Measurements from ENCODE around the gene EYA2. TPM values are rescaled to one million over a fixed set of nuclear protein-coding genes. Genes with fewer than 3 reads are reported as not detected.

The EYA2 gene
- total RNA-seq, 3 donors from 2014 or later = 5.4 to 19.2 (median 12.5) TPM

DNA sequence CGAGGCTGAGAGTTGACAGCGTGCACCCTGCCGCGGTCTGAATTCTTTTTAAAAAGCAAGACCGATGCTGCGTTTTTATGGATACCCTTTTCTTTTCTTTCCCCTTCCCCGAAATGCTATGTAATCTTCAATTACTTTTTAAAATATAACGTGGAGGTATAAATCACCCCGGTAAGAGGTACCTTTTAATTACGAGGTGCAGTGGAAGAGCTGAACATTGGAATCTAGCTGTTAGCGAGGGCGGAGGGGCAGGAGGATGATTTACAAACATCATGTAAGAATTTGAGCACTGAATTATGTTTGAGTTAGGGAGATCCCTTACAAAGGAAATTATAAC, 1.2 kb downstream of the EYA2 start:
- peak overlapping the region; percentile 83 to 86 for H3K27ac ChIP-seq
- no peak for DNase-seq (ENCODE audit: low spot score in 2 of 2)

DNA sequence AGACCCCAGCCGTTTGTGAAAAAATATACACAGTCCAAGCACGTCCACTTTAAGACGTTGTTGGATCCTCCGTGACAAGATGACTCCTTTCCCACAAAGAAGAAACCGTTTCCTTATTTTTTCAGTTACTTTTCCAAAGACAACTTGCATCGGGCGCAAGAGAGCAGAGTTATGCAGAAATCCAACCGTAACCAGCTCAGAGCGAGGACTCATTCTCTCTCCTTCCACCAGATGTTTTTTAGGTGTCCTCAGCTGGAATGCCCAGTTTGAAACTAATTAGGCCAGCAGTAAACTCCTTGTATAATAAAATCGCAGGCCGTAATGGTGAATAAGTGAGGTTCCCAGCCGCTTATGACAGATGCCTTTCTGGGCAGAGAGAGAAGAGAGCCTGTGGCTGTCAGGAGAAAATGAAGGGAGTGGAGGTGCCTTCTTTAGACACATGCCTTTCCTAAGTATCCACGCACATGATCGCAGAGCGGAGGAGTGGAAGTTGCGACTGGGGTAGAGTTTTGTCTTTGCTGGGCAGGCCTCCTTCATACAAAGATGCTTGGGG, 2.8 kb downstream of the EYA2 start:
- intact Hi-C loops (cut with DNase I; ENCODE audit: low total_unique reads) = no loop called here
- peak overlapping the region in 2 of 3 donors; percentile 30 to 44 for H3K4me3 ChIP-seq
- peaks cover 0 to 5% of the 10 kb centered on the region in 2 donors for H3K4me1 ChIP-seq
- peak overlapping the region; percentile 19 to 58 for H3K27ac ChIP-seq
- DNase-seq (ENCODE audit: low spot score in 2 of 2) = no peak
- TF ChIP-seq, protein P1, sequence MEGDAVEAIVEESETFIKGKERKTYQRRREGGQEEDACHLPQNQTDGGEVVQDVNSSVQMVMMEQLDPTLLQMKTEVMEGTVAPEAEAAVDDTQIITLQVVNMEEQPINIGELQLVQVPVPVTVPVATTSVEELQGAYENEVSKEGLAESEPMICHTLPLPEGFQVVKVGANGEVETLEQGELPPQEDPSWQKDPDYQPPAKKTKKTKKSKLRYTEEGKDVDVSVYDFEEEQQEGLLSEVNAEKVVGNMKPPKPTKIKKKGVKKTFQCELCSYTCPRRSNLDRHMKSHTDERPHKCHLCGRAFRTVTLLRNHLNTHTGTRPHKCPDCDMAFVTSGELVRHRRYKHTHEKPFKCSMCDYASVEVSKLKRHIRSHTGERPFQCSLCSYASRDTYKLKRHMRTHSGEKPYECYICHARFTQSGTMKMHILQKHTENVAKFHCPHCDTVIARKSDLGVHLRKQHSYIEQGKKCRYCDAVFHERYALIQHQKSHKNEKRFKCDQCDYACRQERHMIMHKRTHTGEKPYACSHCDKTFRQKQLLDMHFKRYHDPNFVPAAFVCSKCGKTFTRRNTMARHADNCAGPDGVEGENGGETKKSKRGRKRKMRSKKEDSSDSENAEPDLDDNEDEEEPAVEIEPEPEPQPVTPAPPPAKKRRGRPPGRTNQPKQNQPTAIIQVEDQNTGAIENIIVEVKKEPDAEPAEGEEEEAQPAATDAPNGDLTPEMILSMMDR (IDR thresholded peaks at IDR 0.05) = no peak
- TF ChIP-seq POLR2AphosphoS5 (IDR thresholded peaks at IDR 0.05) (no peak), POLR2A (IDR thresholded peaks at IDR 0.05) (no peak)
- H3K36me3 ChIP-seq = no peaks in the 10 kb centered on the region
- peaks cover 0 to 4% of the 10 kb centered on the region in 2 donors for H3K27me3 ChIP-seq
- no peaks in the 10 kb centered on the region for H3K9me3 ChIP-seq

More for the DNA sequence above, 1.2 kb downstream of the EYA2 start:
- no peaks in the 10 kb centered on the region for H3K36me3 ChIP-seq
- H3K4me3 ChIP-seq = peak overlapping the region; percentile 53 to 91 (median 74)
- intact Hi-C loops (cut with DNase I; ENCODE audit: low total_unique reads) = no loop called here
- peaks cover 3 to 5% of the 10 kb centered on the region in 2 donors for H3K9me3 ChIP-seq
- H3K4me1 ChIP-seq = peaks cover 0 to 5% of the 10 kb centered on the region in 2 donors
- peaks cover 0 to 4% of the 10 kb centered on the region in 2 donors for H3K27me3 ChIP-seq
- TF ChIP-seq POLR2A (IDR thresholded peaks at IDR 0.05) = no peak
- TF ChIP-seq, protein P1 (IDR thresholded peaks at IDR 0.05) = no peak
- no peak for TF ChIP-seq POLR2AphosphoS5 (IDR thresholded peaks at IDR 0.05)

DNA sequence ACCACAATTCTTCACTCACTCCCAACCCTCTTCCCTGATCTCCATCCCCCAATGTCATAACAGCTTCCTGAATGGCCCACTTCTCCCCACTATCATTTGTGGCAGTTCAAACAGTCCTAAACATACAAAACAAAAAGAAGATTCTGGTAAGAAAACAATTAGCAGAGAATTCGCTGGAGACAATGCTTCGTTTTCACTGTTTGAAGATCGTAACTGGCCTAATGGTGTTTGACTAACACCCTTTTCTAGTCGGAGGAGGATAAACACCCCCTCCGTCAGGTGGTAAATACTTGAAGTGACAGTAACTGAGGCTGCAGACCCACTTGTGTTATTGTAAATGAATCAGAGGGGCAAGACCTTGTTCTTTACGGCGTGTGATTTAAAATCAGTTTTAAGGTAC, 3.8 kb downstream of the EYA2 start:
- Histone ChIP-seq H3K9me3 (no peaks in the 10 kb centered on the region), H3K27ac (peak overlapping the region in 1 of 2 donors; percentile 58), H3K4me3 (no peak overlapping the region), H3K27me3 (peaks cover 0 to 4% of the 10 kb centered on the region in 2 donors), H3K36me3 (no peaks in the 10 kb centered on the region), H3K4me1 (peaks cover 0 to 5% of the 10 kb centered on the region in 2 donors)
- no peak for DNase-seq (ENCODE audit: low spot score in 2 of 2)
- intact Hi-C loops (cut with DNase I; ENCODE audit: low total_unique reads) = no loop called here
- no peak for TF ChIP-seq POLR2AphosphoS5 (IDR thresholded peaks at IDR 0.05)
- no peak for TF ChIP-seq POLR2A (IDR thresholded peaks at IDR 0.05)
- TF ChIP-seq, protein P1 (IDR thresholded peaks at IDR 0.05) = no peak

DNA sequence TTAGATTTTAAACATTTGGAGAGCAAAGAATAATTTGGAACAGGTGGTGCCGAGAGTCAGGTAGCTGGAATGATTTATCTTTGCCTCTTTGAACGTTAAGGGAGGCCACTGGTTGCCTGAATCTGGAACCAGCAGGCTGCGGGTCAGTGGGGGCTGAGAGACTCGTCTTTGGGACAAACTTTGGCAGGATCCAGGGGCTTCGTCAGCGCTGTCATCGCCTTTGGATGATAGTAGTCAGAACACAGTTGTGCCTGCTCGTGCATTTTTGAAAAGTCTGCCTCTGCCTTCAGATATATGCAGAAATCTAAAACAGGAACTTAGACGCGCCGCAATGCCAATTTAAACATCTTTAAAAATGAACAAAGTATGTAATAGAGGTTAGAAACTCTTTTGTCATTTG, 5.0 kb downstream of the EYA2 start:
- no peaks in the 10 kb centered on the region for H3K36me3 ChIP-seq
- H3K27me3 ChIP-seq = peaks cover 0 to 4% of the 10 kb centered on the region in 2 donors
- H3K4me3 ChIP-seq = no peak overlapping the region
- H3K4me1 ChIP-seq = no peaks in the 10 kb centered on the region
- intact Hi-C loops (cut with DNase I; ENCODE audit: low total_unique reads) = no loop called here
- no peaks in the 10 kb centered on the region for H3K9me3 ChIP-seq
- TF ChIP-seq POLR2AphosphoS5 (IDR thresholded peaks at IDR 0.05) (no peak), POLR2A (IDR thresholded peaks at IDR 0.05) (no peak)
- TF ChIP-seq, protein P1 (IDR thresholded peaks at IDR 0.05) = no peak
- H3K27ac ChIP-seq = no peak overlapping the region
- DNase-seq (ENCODE audit: low spot score in 2 of 2) = no peak

DNA sequence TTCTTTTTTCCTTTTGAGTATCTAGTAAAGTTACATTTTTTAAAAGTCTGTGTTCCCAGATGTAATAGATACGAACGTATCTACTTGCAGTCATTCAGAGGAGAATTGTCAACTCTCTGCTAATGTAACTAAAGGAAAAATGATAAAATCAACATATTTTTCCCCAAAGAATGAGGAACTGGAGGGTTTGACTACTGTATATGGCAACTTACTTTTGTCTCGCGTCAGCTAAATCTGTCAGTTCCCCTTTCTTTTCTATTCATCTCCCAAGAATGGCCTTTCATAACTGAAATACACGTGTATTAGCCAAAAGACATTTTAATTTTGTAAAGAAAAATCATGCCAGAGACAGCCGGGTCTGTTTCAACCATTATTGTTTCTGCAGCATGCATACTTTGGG, 5.4 kb downstream of the EYA2 start:
- intact Hi-C loops (cut with DNase I; ENCODE audit: low total_unique reads) = no loop called here
- peaks cover 0 to under 1% of the 10 kb centered on the region in 2 donors for H3K27me3 ChIP-seq
- no peak overlapping the region for H3K27ac ChIP-seq
- no peaks in the 10 kb centered on the region for H3K36me3 ChIP-seq
- H3K4me1 ChIP-seq = no peaks in the 10 kb centered on the region
- H3K9me3 ChIP-seq = no peaks in the 10 kb centered on the region
- DNase-seq (ENCODE audit: low spot score in 2 of 2) = no peak
- TF ChIP-seq POLR2A (IDR thresholded peaks at IDR 0.05) = no peak
- TF ChIP-seq, protein P1 (IDR thresholded peaks at IDR 0.05) = no peak
- no peak for TF ChIP-seq POLR2AphosphoS5 (IDR thresholded peaks at IDR 0.05)
- H3K4me3 ChIP-seq = no peak overlapping the region

Measured in breast epithelium (tissue), 4 donors.